Transverse colon (tissue), 4 donors: Measurements from ENCODE around the gene NME3. TPM values are rescaled to one million over a fixed set of nuclear protein-coding genes. Genes with fewer than 3 reads are reported as not detected.

Experiments used
- DNase-seq: peaks from one replicate; pipeline ENCODE4 v3.0.0-alpha.2; 2019
- H3K27ac ChIP-seq, 4 donors: fragments of 200-600 bp; sonication (generic); 2 replicates each; pipeline ENCODE4 v1.5.1; 2016 to 2018; ENCODE audit warnings: inconsistent platforms in 4 of 4
- H3K27me3 ChIP-seq: fragments of 200-600 bp; sonication (generic); 2 replicates; pipeline ENCODE4 v1.5.1; 2017; ENCODE audit warnings: inconsistent platforms
- H3K36me3 ChIP-seq, 4 donors: fragments of 200-600 bp; sonication (generic); 2 replicates each; pipeline ENCODE4 v1.5.1; 2017 to 2019; ENCODE audit warnings: inconsistent platforms in 4 of 4
- H3K4me1 ChIP-seq, 4 donors: fragments of 200-600 bp; sonication (generic); 2 replicates each; pipeline ENCODE4 v1.5.1; 2017 to 2020; ENCODE audit warnings: inconsistent platforms in 4 of 4
- H3K4me3 ChIP-seq, 4 donors: fragments of 200-600 bp; sonication (generic); 1 replicate in 1 of 4; 2 replicates in 3 of 4; pipeline versions ENCODE4 v1.5.1 to v1.6.1; 2017 to 2019; ENCODE audit warnings: inconsistent platforms in 4 of 4
- H3K9me3 ChIP-seq, 2 donors: fragments of 200-600 bp; sonication (generic); 2 replicates each; pipeline ENCODE4 v1.5.1; 2017 to 2019; ENCODE audit warnings: inconsistent platforms in 2 of 2
- EP300 ChIP-seq: sonication (generic); formaldehyde crosslinking; IDR thresholded peaks from one replicate; pipeline ENCODE4 v1.6.1; 2017; ENCODE audit warnings: antibody characterized with exemption, low read depth
- POLR2A ChIP-seq: fragments of 450-650 bp; IDR thresholded peaks from one replicate; pipeline ENCODE4 v1.6.1; 2016; ENCODE audit warnings: antibody characterized with exemption, mild to moderate bottlenecking, moderate library complexity
- POLR2AphosphoS5 ChIP-seq, 3 donors: sonication (generic); formaldehyde crosslinking; IDR thresholded peaks; one replicate each; pipeline ENCODE4 v1.6.1; 2016; ENCODE audit warnings: antibody characterized with exemption in 3 of 3
- WGBS, 2 donors: methylation state at CpG; one replicate each; pipeline ENCODE4 v1.1.5; 2018; ENCODE audit warnings: low coverage in 1 of 2; 5-methylcytosine and 5-hydroxymethylcytosine counted together
- in situ Hi-C, 4 donors: fragments of 200-750 bp; cut with MboI; loops; one replicate each; pipeline versions ENCODE4 v1.15.0 to v1.15.1; 2017; ENCODE audit warnings: low sequenced_read_pairs in 3 of 4, low pct_ligation_motif_present in 1 of 4, low pct_unique_long_range_greater_than_20kb in 1 of 4
- intact Hi-C: fragments of 100-400 bp; cut with DNase I; formaldehyde crosslinking; loops from one replicate; pipeline ENCODE4 v1.15.1; 2023; ENCODE audit warnings: low total_unique reads
- total RNA-seq, 4 donors: library from RNA; depleted of rRNA; stranded (reverse); fragments of >200 nt; gene quantifications; one replicate each; pipeline ENCODE4 v1.1.0, GENCODE V29; 2016
- TF ChIP-seq, protein P1 (sequence below), 5 experiments: fragments of 200-600 bp in 3 of 5; fragments of 450-650 bp in 2 of 5; sonication (generic) in 3 of 5; IDR thresholded peaks; 1 replicate in 2 of 5; 2 replicates in 3 of 5; pipeline ENCODE4 v1.5.1; 2016 to 2017; ENCODE audit warnings: antibody characterized with exemption in 5 of 5, inconsistent platforms in 3 of 5, mild to moderate bottlenecking in 2 of 5, moderate library complexity in 1 of 5

NME3 gene
- total RNA-seq, 4 donors from 2014 or later: 116 to 286 (median 132) TPM

DNA sequence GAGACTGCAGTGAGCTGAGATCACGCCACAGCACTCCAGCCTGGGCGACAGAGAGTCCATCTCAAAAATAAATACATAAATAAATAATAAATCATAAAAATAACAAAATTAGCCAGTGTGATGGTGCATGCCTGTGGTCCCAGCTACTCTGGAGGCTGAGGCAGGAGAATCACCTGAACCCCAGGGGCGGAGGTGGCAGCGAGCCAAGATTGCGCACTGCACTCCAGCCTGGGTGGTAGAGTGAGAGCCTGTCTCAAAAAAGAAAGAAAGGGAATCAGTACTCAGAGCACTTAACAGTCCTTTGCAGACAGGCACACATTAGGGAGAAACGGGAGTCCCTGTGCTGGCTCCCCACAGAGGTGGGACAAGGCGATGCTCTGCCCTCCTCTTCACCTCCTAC lies 40.3 kb downstream of the NME3 start:
- Histone ChIP-seq H3K4me1 (no peaks in the 10 kb centered on the region), H3K4me3 (no peak overlapping the region), H3K36me3 (peaks cover 0 to 3% (median 2%) of the 10 kb centered on the region in 4 donors), H3K9me3 (no peaks in the 10 kb centered on the region), H3K27ac (no peak overlapping the region), H3K27me3 (no peaks in the 10 kb centered on the region)
- DNase-seq: no peak
- TF ChIP-seq, protein P1, sequence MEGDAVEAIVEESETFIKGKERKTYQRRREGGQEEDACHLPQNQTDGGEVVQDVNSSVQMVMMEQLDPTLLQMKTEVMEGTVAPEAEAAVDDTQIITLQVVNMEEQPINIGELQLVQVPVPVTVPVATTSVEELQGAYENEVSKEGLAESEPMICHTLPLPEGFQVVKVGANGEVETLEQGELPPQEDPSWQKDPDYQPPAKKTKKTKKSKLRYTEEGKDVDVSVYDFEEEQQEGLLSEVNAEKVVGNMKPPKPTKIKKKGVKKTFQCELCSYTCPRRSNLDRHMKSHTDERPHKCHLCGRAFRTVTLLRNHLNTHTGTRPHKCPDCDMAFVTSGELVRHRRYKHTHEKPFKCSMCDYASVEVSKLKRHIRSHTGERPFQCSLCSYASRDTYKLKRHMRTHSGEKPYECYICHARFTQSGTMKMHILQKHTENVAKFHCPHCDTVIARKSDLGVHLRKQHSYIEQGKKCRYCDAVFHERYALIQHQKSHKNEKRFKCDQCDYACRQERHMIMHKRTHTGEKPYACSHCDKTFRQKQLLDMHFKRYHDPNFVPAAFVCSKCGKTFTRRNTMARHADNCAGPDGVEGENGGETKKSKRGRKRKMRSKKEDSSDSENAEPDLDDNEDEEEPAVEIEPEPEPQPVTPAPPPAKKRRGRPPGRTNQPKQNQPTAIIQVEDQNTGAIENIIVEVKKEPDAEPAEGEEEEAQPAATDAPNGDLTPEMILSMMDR (IDR thresholded peaks at IDR 0.05): no peak
- TF ChIP-seq POLR2A (no peak), POLR2AphosphoS5 (IDR thresholded peaks at IDR 0.05) (no peak), EP300 (no peak)
- in situ Hi-C loops (no loop called here), intact Hi-C loops (no loop called here)
- 85 to 95% methylated on average over 3 to 7 of the region's 7 CpGs for WGBS, 2 donors

- Histone ChIP-seq H3K9me3 (no peaks in the 10 kb centered on the region), H3K36me3 (peaks cover 0 to 16% (median 3%) of the 10 kb centered on the region in 4 donors), H3K27me3 (no peaks in the 10 kb centered on the region), H3K4me3 (no peak overlapping the region), H3K4me1 (no peaks in the 10 kb centered on the region), H3K27ac (no peak overlapping the region)
- 94% methylated on average over 35 of the region's 35 CpGs; no CpG with 5 or more reads in 1 of the 2 donors for WGBS, 2 donors
- DNase-seq: no peak
- in situ Hi-C loops: no loop called here
- TF ChIP-seq, protein P1 (IDR thresholded peaks at IDR 0.05): no peak
- TF ChIP-seq POLR2A (no peak), POLR2AphosphoS5 (IDR thresholded peaks at IDR 0.05) (no peak), EP300 (no peak)
- intact Hi-C loops: no loop called here
Measured at GRCh38 chr16:1729445-1729844, 41.9 kb downstream of the NME3 start.

DNA sequence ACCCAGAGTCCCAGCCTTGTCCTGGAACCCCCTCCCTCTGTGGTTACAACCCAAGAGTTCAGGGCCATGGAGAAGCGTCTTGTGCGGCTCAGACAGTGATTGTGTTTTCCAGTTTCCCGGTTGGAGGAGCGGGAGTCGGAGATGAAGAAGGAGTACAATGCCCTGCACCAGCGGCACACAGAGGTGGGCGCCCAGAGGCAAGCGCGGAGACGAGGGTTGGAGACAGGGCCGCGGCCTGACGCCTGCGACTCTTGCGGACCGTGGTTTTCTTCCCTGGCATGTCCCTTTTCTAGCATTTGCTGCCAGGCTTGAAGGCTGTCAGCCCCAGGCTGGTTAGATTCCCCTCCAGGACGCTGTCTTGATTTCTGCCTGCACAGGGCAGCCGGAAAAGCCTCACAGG lies 42.3 kb downstream of the NME3 start:
- intact Hi-C loops: no loop called here
- TF ChIP-seq POLR2A (no peak), EP300 (no peak), POLR2AphosphoS5 (IDR thresholded peaks at IDR 0.05) (no peak)
- TF ChIP-seq, protein P1 (IDR thresholded peaks at IDR 0.05): no peak
- H3K36me3 ChIP-seq: peaks cover 0 to 17% (median 3%) of the 10 kb centered on the region in 4 donors
- WGBS, 2 donors: 94 to 95% methylated on average over 8 to 18 of the region's 18 CpGs
- no peak for DNase-seq
- in situ Hi-C loops: no loop called here
- H3K4me1 ChIP-seq: no peaks in the 10 kb centered on the region
- H3K9me3 ChIP-seq: no peaks in the 10 kb centered on the region
- H3K27me3 ChIP-seq: no peaks in the 10 kb centered on the region
- H3K4me3 ChIP-seq: no peak overlapping the region
- H3K27ac ChIP-seq: no peak overlapping the region

DNA sequence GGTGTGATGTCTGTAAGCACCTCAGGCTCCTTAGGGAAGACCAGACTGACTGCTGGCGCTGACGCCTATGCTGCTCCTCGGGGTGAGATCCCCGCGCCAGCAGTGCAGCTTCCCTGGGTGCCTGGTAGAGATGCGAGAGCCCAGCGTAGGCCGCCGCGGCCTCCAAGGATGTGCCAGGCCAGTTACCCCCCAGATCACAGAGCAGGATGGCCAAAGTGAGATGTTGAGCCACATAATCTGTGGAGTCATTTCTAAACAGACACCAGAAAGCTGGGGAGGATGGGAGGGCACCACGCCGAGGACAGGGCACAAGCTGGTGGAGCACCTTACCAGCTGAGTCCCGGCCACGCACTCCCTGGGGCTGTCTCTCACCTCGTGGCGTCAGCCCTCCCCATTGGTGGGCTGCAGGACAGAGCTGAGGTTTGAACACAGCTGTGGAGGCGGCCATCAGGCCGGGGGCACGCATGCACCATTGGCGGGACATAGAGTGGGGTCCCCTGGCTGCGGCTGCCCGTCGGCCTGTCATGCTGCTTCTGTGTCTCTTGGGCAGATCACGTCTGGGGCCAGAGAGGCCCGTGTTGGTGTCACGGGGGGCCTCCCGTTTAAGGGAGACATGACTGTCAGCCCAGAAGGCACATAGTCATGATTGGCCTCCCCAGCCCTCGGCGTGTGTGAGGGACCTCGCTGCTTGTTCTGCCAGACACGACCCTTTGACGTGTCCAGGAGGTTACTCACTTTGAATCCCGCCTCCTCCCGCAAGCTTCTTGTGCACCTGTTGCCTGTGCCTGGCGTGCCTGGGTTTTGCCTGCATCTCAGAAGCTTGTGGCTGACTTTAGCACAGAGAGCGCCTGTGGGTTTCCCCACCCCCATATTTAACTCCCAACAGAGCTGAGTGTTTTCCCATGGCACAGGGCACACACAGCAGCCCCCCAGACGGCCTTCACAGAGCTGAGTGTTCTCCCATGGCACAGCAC lies 43.4 kb downstream of the NME3 start:
- peaks cover 3 to 9% (median 6%) of the 10 kb centered on the region in 4 donors for H3K4me1 ChIP-seq
- WGBS, 2 donors: 92% methylated on average over 37 of the region's 37 CpGs; no CpG with 5 or more reads in 1 of the 2 donors

More for the DNA sequence above, 43.4 kb downstream of the NME3 start:
- in situ Hi-C loops: no loop called here
- H3K27ac ChIP-seq: no peak overlapping the region
- TF ChIP-seq EP300 (no peak), POLR2AphosphoS5 (IDR thresholded peaks at IDR 0.05) (no peak), POLR2A (no peak)
- TF ChIP-seq, protein P1 (IDR thresholded peaks at IDR 0.05): no peak
- no peaks in the 10 kb centered on the region for H3K9me3 ChIP-seq
- intact Hi-C loops: no loop called here
- no peak overlapping the region for H3K4me3 ChIP-seq
- no peak for DNase-seq
- H3K27me3 ChIP-seq: no peaks in the 10 kb centered on the region
- peaks cover 0 to 17% (median 3%) of the 10 kb centered on the region in 4 donors for H3K36me3 ChIP-seq
